CD14-positive monocyte (primary cell): ENCODE results near the gene CLPSL1. TPM values are rescaled to one million over a fixed set of nuclear protein-coding genes. Genes with fewer than 3 reads are reported as not detected.

Experiments used
- DNase-seq, 3 donors: peaks; one replicate each; pipeline ENCODE4 v3.0.0-alpha.2; 2011 to 2022
- H2AFZ ChIP-seq: 2 replicates; pipeline ENCODE4 v1.6.0; 2012; ENCODE audit warnings: mild to moderate bottlenecking, low read depth, low read length, inconsistent platforms; ENCODE audit not compliant: insufficient read depth, poor library complexity, severe bottlenecking
- H3K27ac ChIP-seq, 2 donors: 1 replicate in 1 of 2; 2 replicates in 1 of 2; pipeline ENCODE4 v1.5.1; 2012 to 2013; ENCODE audit warnings: low read length in 2 of 2, control low read depth in 1 of 2, inconsistent platforms in 1 of 2, low read depth in 1 of 2, mild to moderate bottlenecking in 1 of 2
- H3K27me3 ChIP-seq, 2 donors: one replicate each; pipeline versions ENCODE4 v1.6.0 to v1.6.1; 2011 to 2013; ENCODE audit warnings: low read length in 2 of 2; ENCODE audit not compliant: control insufficient read depth in 2 of 2, insufficient read depth in 2 of 2
- H3K36me3 ChIP-seq, 2 donors: replicated peaks in 1 of 2; 1 replicate in 1 of 2; 2 replicates in 1 of 2; pipeline versions ENCODE4 v1.5.1 to v1.6.1; 2012 to 2013; ENCODE audit warnings: low read length in 2 of 2, control low read depth in 1 of 2, inconsistent platforms in 1 of 2, mild to moderate bottlenecking in 1 of 2; ENCODE audit not compliant: insufficient read depth in 2 of 2, control insufficient read depth in 1 of 2
- H3K4me1 ChIP-seq, 2 donors: 1 replicate in 1 of 2; 2 replicates in 1 of 2; pipeline versions ENCODE4 v1.5.1 to v1.6.1; 2012 to 2013; ENCODE audit warnings: low read length in 2 of 2, control low read depth in 1 of 2, inconsistent platforms in 1 of 2, mild to moderate bottlenecking in 1 of 2, moderate library complexity in 1 of 2; ENCODE audit not compliant: insufficient read depth in 2 of 2, control insufficient read depth in 1 of 2
- H3K4me2 ChIP-seq: replicated peaks from 2 replicates; pipeline ENCODE3; 2012; ENCODE audit warnings: low read length, moderate library complexity, mild to moderate bottlenecking; ENCODE audit not compliant: poor library complexity, severe bottlenecking; ENCODE audit errors: extremely low read depth
- H3K4me3 ChIP-seq, 3 experiments: fragments of 200-600 bp in 1 of 3; sonication (generic) in 1 of 3; replicated peaks in 1 of 3; 1 replicate in 2 of 3; 2 replicates in 1 of 3; pipeline ENCODE4 v1.5.1; 2011 to 2013; ENCODE audit warnings: low read length in 3 of 3, mild to moderate bottlenecking in 3 of 3, control low read depth in 2 of 3, low read depth in 2 of 3, inconsistent platforms in 1 of 3, moderate library complexity in 1 of 3
- H3K79me2 ChIP-seq: 2 replicates; pipeline ENCODE4 v1.6.0; 2012; ENCODE audit warnings: mild to moderate bottlenecking, control low read depth, inconsistent platforms, low read length, moderate library complexity; ENCODE audit not compliant: insufficient read depth
- H3K9ac ChIP-seq: 2 replicates; pipeline ENCODE4 v1.6.0; 2017; ENCODE audit warnings: low read length, mild to moderate bottlenecking; ENCODE audit not compliant: insufficient read depth, poor library complexity, severe bottlenecking
- H3K9me3 ChIP-seq, 2 donors: replicated peaks in 1 of 2; 1 replicate in 1 of 2; 2 replicates in 1 of 2; pipeline versions ENCODE4 v1.5.1 to v1.6.1; 2012 to 2013; ENCODE audit warnings: low read length in 2 of 2, control low read depth in 1 of 2; ENCODE audit not compliant: control insufficient read depth in 1 of 2, insufficient read depth in 1 of 2
- H4K20me1 ChIP-seq: 2 replicates; pipeline ENCODE4 v1.6.0; 2012; ENCODE audit warnings: mild to moderate bottlenecking, low read length, control low read depth, moderate library complexity; ENCODE audit not compliant: insufficient read depth
- H3K27ac Mint-ChIP-seq, 7 donors: one replicate each; pipeline ENCODE4 v1.8.0; 2020; ENCODE audit warnings: mild to moderate bottlenecking in 7 of 7, mixed read lengths in 7 of 7, moderate library complexity in 6 of 7, inconsistent platforms in 2 of 7
- H3K27me3 Mint-ChIP-seq, 3 donors: one replicate each; pipeline ENCODE4 v1.8.0; 2021 to 2022; ENCODE audit warnings: low read depth in 3 of 3, mild to moderate bottlenecking in 3 of 3, mixed read lengths in 3 of 3, moderate library complexity in 3 of 3, inconsistent platforms in 1 of 3
- H3K36me3 Mint-ChIP-seq, 2 donors: one replicate each; pipeline ENCODE4 v1.8.0; 2020; ENCODE audit warnings: mixed read lengths in 2 of 2, inconsistent platforms in 1 of 2, mild to moderate bottlenecking in 1 of 2
- H3K4me1 Mint-ChIP-seq: one replicate; pipeline ENCODE4 v1.8.0; 2020; ENCODE audit warnings: mild to moderate bottlenecking, mixed read lengths
- H3K4me3 Mint-ChIP-seq, 2 donors: one replicate each; pipeline ENCODE4 v1.8.0; 2020; ENCODE audit warnings: mild to moderate bottlenecking in 2 of 2, mixed read lengths in 2 of 2, moderate library complexity in 1 of 2
- H3K9me3 Mint-ChIP-seq, 7 donors: one replicate each; pipeline ENCODE4 v1.8.0; 2020 to 2022; ENCODE audit warnings: mixed read lengths in 7 of 7, mild to moderate bottlenecking in 6 of 7, moderate library complexity in 6 of 7, inconsistent platforms in 2 of 7
- WGBS: methylation state at CpG from one replicate; pipeline ENCODE4 v1.1.5; 2013; ENCODE audit warnings: missing lambda C conversion rate; ENCODE audit not compliant: insufficient coverage; 5-methylcytosine and 5-hydroxymethylcytosine counted together
- intact Hi-C, 2 donors: fragments of 100-400 bp; cut with micrococcal nuclease; formaldehyde crosslinking; loops; one replicate each; pipeline versions ENCODE4 v1.15.0 to v1.15.1; 2023
- polyA plus RNA-seq, 3 donors: library from polyadenylated mRNA; depleted of rRNA in 1 of 3; unstranded in 2 of 3; stranded (reverse) in 1 of 3; fragments of 300-500 nt in 2 of 3; fragments of >200 nt in 1 of 3; fragmentation: Illumina TruSeq in 2 of 3; gene quantifications; 1 replicate in 2 of 3; 2 replicates in 1 of 3; pipeline ENCODE4 v1.2.3, GENCODE V29; 2012 to 2021
- TF ChIP-seq, protein P1 (sequence below): fragments of 200-600 bp; IDR thresholded peaks from one replicate; pipeline ENCODE4 v1.8.0; 2022; ENCODE audit warnings: antibody characterized with exemption, mild to moderate bottlenecking

CLPSL1 gene
- polyA plus RNA-seq, 3 donors = not detected

GRCh38 chr6:35798706-35799105, 17.9 kb downstream of the CLPSL1 start:
- no peaks in the 10 kb centered on the region for H3K9me3 ChIP-seq
- H3K36me3 ChIP-seq = no peaks in the 10 kb centered on the region
- Mint-ChIP-seq H3K27ac (no peak overlapping the region), H3K36me3 (no peaks in the 10 kb centered on the region), H3K27me3 (peaks cover 11 to 12% (median 12%) of the 10 kb centered on the region in 3 donors), H3K4me3 (no peak overlapping the region), H3K4me1 (no peaks in the 10 kb centered on the region), H3K9me3 (peaks cover 0 to 2% (median 0%) of the 10 kb centered on the region in 7 donors)
- no peaks in the 10 kb centered on the region for H3K27me3 ChIP-seq
- WGBS = 100% methylated on average over 2 of the region's 5 CpGs
- H3K4me3 ChIP-seq = no peak overlapping the region
- no peak overlapping the region for H3K27ac ChIP-seq
- DNase-seq = no peak
- H4K20me1 ChIP-seq = no peaks in the 10 kb centered on the region
- no peaks in the 10 kb centered on the region for H3K79me2 ChIP-seq
- intact Hi-C loops = loop anchor here in 1 of 2 donors (1.0 kb wide), 1 partner anchor 11 kb away; no protein-coding TSS in a partner anchor
- TF ChIP-seq, protein P1, sequence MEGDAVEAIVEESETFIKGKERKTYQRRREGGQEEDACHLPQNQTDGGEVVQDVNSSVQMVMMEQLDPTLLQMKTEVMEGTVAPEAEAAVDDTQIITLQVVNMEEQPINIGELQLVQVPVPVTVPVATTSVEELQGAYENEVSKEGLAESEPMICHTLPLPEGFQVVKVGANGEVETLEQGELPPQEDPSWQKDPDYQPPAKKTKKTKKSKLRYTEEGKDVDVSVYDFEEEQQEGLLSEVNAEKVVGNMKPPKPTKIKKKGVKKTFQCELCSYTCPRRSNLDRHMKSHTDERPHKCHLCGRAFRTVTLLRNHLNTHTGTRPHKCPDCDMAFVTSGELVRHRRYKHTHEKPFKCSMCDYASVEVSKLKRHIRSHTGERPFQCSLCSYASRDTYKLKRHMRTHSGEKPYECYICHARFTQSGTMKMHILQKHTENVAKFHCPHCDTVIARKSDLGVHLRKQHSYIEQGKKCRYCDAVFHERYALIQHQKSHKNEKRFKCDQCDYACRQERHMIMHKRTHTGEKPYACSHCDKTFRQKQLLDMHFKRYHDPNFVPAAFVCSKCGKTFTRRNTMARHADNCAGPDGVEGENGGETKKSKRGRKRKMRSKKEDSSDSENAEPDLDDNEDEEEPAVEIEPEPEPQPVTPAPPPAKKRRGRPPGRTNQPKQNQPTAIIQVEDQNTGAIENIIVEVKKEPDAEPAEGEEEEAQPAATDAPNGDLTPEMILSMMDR = no peak
- no peak overlapping the region for H3K9ac ChIP-seq
- H3K4me2 ChIP-seq = no peak overlapping the region
- no peak overlapping the region for H2AFZ ChIP-seq
- H3K4me1 ChIP-seq = no peaks in the 10 kb centered on the region

DNA sequence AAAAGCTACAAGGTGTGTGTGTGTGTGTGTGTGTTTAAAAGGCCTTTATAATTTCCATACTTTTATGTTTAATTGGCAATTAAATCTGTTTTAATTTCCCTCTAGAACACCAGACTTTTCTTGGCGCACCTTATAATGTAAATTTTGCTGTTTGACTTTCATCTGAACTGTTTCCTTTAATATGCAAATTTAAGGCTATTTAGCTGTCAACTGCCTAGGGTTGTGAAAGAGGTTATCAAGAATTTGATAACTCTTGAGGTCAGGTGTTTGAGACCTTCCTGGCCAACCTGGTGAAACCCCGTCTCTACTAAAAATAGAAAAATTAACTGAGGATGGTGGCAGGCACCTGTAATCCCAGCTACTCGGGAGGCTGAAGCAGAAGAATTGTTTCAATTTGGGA, 20.3 kb downstream of the CLPSL1 start:
- no peaks in the 10 kb centered on the region for H4K20me1 ChIP-seq
- Mint-ChIP-seq H3K27ac (no peak overlapping the region), H3K27me3 (peaks cover 10 to 17% (median 16%) of the 10 kb centered on the region in 3 donors), H3K36me3 (no peaks in the 10 kb centered on the region), H3K9me3 (no peaks in the 10 kb centered on the region), H3K4me1 (peaks cover 2% of the 10 kb centered on the region), H3K4me3 (no peak overlapping the region)
- H3K36me3 ChIP-seq = no peaks in the 10 kb centered on the region
- no peak for DNase-seq
- TF ChIP-seq, protein P1 = no peak
- no peak overlapping the region for H3K4me2 ChIP-seq
- H3K9ac ChIP-seq = no peak overlapping the region
- no peak overlapping the region for H3K27ac ChIP-seq
- no peaks in the 10 kb centered on the region for H3K4me1 ChIP-seq
- no peak overlapping the region for H2AFZ ChIP-seq
- no peaks in the 10 kb centered on the region for H3K79me2 ChIP-seq
- H3K27me3 ChIP-seq = no peaks in the 10 kb centered on the region
- intact Hi-C loops = no loop called here
- no peak overlapping the region for H3K4me3 ChIP-seq
- no peaks in the 10 kb centered on the region for H3K9me3 ChIP-seq
- no CpG with 5 or more reads among the region's 3 CpGs for WGBS
